HL-60/S4 treated with phorbol 12-myristate 13-acetate at 8.2 ng/mL for 4 days and 3 days (cell line): ENCODE data around the gene CTIF.

ENCODE experiments used
- in situ Hi-C: fragments of 300-500 bp; cut with MboI; formaldehyde crosslinking; loops from 2 replicates; pipeline ENCODE4 v1.15.0; 2022; ENCODE audit warnings: low sequenced_read_pairs

The CTIF gene

DNA sequence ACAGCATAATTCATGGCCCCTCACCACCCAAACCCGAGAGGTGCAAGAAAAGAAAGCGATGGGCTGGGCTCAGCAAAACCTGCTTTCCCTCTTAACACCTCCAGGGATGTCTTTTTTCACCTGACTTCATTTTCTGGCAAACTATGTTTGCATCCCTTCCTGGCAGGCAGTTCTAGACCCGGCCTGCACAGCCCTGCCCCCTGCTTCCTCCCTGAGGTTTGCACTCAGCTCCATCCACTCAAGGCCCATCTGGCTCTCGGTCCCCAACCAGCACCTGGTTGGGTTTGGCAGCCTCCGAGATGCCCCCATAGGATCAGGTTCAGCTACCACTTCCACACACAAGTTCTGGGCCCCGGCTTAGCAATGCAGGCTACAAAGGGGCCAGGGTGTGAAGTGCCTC is 226.2 kb downstream of the CTIF start:
- in situ Hi-C loops = no loop called here

DNA sequence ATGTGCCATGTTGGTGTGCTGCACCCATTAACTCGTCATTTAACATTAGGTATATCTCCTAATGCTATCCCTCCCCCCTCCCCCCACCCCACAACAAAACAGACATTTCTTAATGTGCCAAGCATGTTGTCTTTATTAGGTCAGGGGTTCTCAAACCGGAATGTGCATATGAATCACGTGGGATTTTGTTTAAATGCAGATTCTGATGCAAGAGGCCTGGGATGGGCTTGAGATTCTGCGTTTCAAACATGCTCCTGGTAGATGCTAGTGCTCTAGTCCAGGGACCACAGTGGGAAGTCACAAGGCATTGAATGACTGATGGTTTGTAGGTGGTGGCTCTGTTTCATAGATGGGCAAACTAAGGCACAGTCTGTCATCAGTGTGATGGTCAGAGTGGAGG is 227.2 kb downstream of the CTIF start:
- in situ Hi-C loops = no loop called here

DNA sequence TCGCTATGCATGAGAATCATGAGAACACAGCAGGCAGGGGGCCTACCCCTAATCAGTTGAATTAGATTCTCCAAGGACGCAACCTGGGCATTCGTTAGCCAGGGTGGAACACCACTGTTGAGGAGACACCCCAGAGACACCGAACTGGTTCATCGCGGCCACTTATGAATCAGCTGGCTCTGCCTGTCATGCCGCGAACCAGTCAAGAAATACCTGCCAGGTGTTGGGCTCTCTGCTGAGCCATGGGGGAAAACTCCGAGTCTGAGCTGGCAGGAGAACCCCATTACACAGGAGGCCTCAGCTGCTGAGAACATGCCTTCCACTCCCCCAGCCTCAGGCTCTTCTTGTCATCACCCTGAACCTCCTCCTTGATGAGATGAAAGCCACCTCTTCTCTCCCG is 227.7 kb downstream of the CTIF start:
- in situ Hi-C loops = no loop called here

DNA sequence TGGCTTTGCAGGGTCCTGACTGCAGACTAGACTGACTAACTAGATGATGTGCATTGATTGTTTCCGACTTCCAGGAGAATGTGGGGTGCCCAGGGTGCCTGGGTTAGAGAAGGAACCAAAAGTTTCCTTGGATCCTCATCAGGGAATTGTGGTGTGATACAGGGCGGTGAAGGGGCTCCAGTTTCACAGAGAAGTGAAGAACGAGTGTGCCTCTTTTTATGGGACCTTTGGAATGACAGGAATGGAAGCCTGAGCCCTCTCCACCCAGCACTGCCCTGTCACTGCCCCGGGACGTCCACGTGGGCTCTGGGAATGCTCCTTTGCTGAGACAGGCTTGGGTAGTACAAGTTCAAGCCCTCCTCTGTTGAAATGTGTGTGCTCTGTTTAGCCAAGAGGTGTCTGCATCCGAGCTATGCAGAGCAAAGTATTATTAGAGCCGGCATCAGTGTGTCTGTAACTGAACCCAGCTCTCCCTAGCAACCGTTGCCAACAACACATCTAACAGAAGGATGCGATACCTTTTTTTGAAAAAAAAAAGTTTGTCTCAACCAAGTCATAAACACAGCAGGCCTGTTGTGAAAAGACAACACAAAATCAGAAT is 228.4 kb downstream of the CTIF start:
- in situ Hi-C loops = no loop called here

DNA sequence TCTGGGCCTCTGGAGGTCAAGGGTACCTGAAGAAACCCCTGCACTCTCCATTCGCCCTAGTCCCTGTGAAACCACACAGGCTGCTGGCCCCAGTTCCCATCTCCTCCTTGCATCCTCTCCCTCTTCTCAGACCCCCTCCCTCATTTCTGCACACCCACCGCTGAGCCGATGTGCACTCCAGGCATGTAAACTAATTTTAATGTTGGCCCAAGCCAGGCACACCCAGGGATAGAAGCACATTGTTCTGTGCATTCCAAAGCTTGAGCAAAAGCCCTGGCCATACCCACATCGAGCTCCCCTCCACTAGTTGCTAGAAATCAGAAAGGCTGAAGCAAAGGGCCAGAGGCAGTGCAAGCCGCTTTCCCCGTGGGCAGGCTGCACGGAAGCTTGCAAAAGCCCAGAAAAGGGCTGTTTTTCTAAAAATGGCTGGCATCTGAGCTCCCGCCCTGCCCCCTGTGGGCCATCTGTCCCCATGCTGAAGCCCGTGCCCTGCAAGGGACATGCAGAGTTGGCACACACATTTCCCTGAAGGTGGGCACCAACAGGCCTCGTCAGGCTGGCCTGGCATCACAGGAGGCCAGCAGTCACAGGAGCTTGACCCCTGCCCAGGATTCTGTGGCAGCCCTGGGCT is 230.3 kb downstream of the CTIF start:
- in situ Hi-C loops = no loop called here

DNA sequence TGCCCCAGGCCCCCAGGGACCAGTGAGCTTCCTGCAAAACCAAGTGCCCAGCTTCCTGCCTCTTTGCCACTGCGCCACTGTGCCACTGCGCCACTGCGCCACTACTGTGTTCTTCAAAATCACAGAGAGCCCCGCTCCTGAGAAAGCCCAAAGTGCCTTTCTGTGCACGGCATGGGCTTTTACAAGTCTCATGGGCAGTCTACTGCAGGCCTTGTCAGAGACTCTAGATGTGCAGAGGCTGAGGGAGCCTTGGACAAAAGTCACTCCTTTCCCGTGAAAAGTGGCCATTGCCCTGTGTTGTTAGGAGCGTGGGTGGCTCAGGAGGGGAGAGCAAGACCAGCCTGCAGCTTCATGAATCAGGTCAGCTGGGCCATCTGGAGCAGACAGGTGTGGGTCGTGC is 231.4 kb downstream of the CTIF start:
- in situ Hi-C loops = no loop called here

DNA sequence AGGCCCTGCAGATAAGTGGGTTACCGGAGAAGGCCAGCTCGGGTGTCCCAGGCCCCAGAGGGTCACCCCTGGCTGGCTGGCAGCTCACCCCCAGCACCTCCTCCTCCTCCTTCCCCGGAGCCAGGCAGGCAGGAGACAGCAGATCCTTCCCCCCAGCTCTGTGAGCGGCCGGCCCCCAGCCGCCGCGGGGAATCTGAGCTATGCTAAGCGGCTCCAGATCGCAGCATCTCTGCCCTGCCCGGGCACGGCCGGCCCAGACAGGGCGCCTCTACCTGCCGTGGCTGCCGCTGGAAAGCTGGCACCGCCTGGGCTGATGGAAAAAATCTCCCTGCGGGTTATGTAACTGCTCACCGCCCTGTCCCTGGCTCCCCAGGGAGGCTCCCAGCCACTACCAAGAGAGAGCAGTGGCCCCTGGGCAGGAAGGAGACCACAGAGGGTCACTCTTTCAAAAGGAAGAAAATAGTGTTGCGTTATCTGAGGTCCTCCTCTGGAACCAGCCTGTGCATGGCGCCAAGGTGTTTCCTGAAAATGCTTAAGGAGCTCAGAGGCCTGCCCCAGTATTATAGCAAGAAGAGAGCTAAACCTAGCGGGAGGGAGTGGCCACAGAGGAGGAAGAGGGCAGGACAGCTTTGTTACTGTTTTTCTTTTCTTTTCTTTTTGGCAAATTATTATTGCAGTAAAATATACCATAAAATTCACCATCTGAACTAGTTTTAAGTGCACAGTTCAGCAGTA is 233.0 kb downstream of the CTIF start:
- in situ Hi-C loops = no loop called here

DNA sequence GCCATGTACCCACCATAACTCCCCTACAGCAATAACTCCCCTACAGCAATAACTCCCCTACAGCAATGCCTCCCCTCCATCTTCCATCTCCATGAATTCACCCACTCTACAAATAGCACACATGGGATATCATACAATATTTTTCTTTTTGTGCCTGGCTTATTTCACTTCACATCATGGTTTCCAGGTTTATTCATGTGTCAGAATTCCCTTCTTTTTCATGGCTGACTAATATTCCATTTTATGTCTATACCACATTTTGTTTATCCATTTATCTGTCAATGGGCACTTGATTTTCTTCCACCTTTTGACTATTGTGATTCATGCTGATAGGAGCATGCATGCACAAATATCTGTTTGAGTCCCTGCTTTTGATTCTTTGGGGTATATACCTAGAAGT is 233.6 kb downstream of the CTIF start:
- in situ Hi-C loops = no loop called here

DNA sequence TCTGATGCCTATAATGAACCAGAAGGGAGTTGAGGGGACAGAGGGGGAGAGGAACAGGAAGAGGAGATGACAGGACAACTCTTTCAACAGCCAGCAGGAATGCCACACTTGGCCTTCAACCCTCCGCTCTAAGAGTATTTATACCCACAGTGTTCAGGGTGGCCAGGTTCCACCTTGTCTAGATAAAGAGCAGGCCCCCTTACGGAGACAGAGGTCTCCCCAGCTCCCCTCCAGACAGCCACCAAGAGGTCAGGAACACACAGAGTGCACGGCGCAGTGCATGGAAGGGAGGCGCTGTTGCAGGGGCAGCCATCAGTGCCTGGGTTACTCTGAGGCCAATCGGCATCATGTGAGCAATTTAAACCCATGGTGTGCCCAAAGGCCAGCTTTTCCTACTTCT is 235.0 kb downstream of the CTIF start:
- in situ Hi-C loops = no loop called here

DNA sequence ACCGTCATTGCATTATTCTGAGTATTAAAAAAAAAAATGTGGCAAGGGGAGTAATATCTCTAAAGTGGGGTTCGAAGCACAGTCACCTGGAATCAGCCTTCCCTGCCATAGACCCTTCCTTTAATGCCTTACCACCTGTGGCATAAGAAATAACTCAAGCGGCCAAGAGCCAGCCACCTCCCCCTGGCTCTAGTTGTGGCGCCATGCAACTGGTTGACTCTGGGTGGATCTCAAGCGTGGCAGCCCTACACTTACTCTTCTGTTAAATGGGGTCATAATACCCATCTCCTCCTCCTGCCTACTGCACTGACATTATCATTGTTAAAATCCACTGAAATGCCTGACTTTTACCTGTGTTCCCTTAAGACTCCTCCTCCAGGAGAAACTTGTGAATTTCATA is 236.1 kb downstream of the CTIF start:
- in situ Hi-C loops = no loop called here

DNA sequence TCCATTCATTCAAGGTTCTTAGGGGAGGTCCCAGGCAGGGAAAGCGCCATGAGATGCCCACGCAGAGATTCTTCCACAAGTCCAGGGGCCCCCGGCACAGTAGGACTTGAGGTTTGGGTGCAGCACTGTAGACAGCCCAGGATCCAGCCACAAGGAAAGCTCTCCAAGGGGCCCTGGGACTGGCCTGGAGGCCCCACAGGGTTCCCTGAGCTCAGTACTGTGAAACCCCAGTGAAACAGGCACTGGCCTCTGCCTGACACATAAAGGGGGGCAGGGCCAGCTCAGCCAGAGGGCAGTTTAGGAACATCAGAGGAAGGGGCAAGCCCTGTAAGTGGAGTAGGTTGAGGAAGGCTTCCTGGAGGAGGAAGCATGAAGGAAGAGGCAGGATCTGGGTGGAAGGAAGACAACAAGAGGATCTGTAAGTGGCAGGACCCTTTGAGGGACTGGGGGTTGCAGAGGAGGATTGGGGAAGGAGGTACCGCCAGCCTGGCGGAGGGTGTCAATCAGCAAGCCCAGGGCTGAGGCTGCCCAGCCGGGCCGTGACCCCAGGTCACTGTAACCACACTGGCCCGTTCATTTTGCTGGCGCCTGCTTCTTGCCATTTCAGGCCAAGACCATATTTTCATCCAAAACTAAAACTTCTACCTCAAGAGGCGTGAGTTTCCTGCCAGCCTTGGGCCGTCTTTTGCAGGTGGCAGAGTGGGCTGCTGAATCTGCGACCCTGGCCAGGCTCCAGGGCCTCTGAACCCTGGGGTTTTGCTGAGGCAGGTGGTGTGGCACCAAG is 236.7 kb downstream of the CTIF start:
- in situ Hi-C loops = no loop called here

DNA sequence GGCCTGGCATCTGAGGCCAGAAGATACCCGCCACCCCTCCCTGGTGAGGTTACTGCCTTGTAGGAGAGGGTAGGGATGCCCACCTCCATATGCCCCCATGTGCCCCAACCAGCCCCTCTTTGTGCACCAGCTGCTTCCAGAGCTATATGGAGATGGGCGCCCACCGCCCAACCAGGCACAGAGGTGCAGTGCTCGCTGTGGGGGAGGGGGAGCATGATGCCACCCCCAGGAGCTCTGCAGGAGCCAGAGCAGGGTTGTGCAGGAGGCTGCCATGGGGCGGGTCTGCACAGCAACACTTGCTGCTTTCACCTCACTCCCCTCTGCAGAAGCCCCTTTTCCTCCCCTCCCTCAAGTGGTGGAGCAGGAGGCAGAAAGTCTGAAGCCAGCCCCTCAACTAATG is 237.3 kb downstream of the CTIF start:
- in situ Hi-C loops = no loop called here

DNA sequence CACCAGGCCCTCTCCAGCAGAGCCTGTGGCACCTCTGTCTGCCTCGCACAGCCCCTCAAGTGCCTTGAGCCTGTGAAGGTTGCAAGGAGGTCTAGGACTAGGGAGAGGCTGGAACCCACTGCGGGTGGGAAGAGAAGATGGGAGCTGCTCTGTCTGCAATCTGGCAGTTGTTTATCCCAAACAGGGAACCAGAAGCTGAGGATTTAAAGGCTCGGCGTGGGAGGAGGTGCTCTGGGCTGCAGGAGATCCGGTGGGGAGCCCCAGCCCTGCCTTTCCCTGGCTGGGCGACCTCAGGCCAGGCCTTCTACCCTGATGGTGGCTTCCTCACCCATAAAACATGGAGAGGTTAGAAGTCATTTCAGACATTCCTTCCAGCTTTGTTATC is 237.8 kb downstream of the CTIF start:
- in situ Hi-C loops = no loop called here

DNA sequence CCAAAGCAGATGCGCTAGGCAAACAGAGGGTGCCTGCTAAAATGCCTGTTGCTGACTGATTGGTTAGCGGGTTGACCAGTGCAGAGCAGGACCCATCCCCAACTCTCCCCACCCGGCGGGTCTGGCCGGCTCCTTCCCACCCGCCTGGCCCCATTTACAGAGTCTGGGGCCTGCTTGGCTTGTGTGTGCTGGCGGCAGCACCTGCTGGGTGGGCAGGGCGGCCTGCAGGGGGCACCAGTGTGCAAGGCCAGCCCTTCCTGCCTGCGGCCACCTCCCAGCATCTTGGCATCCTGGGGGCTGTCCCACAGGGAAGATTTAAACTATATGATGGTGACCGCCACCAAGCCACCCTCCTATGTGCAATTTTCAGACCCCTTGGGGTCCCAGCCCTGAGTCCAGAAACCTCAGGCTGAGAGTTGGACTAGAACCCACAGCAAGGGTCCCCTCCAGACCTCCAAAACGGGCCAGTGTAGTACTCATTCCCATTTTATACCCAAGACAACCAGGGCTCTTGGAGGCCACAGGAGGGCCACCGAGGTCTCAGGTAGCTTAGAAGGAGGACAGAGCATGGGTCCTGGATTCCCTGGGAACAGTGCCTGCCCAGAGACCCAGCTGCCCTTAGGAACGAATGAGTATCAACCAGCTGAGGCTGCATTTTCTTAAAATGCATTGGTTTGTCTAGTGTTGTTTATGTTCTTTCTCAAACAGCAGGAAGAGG is 238.4 kb downstream of the CTIF start:
- in situ Hi-C loops = no loop called here

DNA sequence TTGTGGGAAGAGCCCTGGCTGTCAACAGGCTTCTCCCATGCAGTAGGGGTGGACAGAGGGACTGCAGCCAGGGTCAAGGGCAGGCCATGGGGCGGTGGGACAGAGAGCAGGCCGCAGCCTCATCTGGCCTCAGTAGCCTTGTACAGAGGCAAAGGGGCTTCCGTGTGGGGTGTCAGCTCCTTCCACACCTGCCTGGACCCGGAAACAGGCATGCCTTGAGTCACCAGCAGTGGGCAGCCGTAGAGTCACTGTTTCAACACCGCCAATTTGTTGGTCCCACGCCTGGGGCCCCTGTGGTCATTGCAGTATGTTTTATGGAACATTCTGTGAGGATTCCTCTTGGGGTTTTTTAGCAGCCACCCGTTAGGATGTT is 238.9 kb downstream of the CTIF start:
- in situ Hi-C loops = no loop called here

DNA sequence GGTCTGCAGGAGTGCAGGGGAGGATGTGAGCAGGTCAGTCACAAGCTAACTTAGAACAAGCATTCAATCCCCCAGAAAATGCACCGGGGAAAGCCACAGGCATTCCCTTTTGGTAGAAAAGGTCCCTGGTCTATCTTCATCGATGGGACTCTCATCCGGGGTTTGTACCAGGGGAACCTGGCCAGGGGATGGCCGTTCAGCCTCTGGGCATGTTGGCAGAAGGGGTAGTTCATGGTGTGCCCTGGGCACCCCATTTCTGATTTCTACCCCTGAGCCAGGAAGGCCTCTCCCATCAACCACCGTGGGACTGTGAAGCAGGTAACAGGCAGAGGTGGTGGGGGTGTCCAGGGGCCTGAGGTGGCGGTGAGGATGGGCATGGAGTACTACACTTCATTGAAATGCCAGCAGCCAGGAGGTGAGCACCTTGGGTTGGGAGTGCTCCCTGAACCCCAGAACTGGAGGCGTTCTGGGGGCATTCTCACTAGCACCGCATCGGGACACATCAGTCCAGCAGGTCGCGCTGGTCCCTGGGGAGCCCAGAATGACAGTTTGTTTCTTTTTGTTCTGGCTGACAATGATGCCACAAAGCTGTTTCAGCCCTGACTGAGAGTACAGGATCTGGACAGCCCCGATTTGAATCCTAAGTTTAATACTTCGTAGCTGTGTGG is 239.6 kb downstream of the CTIF start:
- in situ Hi-C loops = no loop called here

DNA sequence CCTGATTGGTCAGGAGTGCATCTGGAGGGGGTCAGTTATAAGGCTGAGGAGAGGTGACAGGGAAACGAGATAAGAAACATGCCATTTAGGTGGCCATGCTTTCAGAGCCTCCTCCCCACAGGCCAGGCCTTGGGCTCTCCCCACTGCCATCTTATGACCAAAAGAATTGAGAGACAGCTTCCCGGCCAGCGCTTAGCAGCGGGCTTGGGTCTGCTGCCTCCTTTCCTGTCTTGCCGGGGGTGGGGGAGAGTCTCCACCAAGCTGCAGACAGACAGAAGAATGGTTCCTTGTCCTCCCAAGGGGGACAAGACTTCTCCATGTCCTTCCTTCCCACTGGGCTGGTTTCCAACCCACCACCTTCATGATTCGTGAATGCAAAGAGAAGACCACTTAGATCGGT is 240.6 kb downstream of the CTIF start:
- in situ Hi-C loops = no loop called here

DNA sequence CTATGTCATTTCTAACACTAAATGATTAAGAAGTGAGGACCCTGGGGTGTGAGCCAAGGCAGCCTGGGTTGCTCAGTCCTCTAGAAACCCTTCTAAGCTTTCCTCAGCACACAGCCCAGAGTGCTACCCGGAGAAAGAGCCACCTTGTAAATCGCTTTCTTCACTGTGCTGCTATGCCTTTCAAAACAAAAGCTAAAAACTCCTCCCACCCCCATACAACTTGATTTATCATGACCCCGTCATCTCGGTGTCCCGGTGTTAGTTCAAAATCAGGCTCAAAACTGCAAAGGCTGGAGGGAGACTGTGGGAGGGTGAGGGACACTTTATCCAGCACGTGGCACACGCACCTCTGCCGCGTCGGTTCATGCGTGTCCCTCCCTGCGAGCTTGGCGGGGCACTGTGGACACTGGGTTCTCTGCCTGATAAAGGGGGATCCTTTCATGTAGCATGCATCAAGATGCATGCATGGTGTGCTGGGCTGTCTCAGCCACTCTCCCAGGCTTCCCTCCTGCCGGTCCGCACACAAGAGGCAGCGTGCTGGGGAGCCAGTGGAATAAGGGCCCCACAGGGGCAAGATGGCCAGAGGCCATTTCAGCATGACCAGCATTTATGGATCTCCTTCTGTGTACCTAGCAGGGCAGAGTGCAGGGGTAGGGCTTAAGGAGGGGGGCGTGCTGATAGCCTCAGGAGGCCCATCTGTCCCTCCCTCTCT is 241.5 kb downstream of the CTIF start:
- in situ Hi-C loops = no loop called here

DNA sequence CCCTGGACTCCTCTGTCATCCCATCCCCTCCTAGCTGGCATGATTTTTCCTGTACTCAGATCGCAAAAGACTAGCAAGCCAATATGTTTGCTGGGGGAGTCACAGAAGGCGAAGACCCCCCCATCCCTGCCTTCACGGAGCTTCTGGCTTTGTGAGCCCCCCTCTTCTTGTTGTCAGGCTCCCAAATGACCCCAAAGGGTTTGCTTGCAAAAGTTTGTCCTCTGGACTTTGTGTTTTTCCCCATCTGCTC is 242.0 kb downstream of the CTIF start:
- in situ Hi-C loops = no loop called here
